ENCODE data around the gene SPAG5. TPM values are rescaled to one million over a fixed set of nuclear protein-coding genes. Genes with fewer than 3 reads are reported as not detected.
A peak's percentile ranks its signal among the peaks of the same experiment; 100 is the strongest.

The SPAG5 gene
- total RNA-seq, 2 donors from 2014 or later, result 4.6 to 17.3 TPM

- Histone ChIP-seq H3K4me3 (no peak overlapping the region), H3K27me3 (replicated peaks; ENCODE audit: insufficient read depth) (no peaks in the 10 kb centered on the region), H3K36me3 (no peaks in the 10 kb centered on the region), H3K9me3 (no peaks in the 10 kb centered on the region), H3K27ac (no peak overlapping the region), H3K4me1 (replicated peaks) (peaks cover 26% of the 10 kb centered on the region)
- no peak for DNase-seq (ENCODE audit: low spot score)
- TF ChIP-seq POLR2AphosphoS5 (IDR thresholded peaks at IDR 0.05), result no peak
- no peak for TF ChIP-seq CTCF (IDR thresholded peaks at IDR 0.05)
- WGBS, result 82% methylated on average over 4 of the region's 4 CpGs
- intact Hi-C loops (cut with DNase I), result no loop called here
Observed at GRCh38 chr17:28530250-28530649, 68.6 kb downstream of the SPAG5 start.

- 96% methylated on average over 3 of the region's 3 CpGs for WGBS
Observed at GRCh38 chr17:28529013-28529400, 69.8 kb downstream of the SPAG5 start.

GRCh38 chr17:28528327-28529012 lies 70.4 kb downstream of the SPAG5 start:
- peaks cover 30% of the 10 kb centered on the region for H3K4me1 ChIP-seq (replicated peaks)
- peak overlapping the region; percentile 70 to 73 for H3K27ac ChIP-seq
- H3K4me3 ChIP-seq, result no peak overlapping the region
- H3K9me3 ChIP-seq, result no peaks in the 10 kb centered on the region
- no peaks in the 10 kb centered on the region for H3K36me3 ChIP-seq
- no peak for DNase-seq (ENCODE audit: low spot score)
- intact Hi-C loops (cut with DNase I), result no loop called here
- no peaks in the 10 kb centered on the region for H3K27me3 ChIP-seq (replicated peaks; ENCODE audit: insufficient read depth)
- 67% methylated on average over 8 of the region's 9 CpGs for WGBS
- TF ChIP-seq POLR2AphosphoS5 (IDR thresholded peaks at IDR 0.05) (no peak), POLR2A (IDR thresholded peaks at IDR 0.05) (no peak), CTCF (IDR thresholded peaks at IDR 0.05) (no peak)

More at GRCh38 chr17:28529013-28529400, 69.8 kb downstream of the SPAG5 start:
- H3K4me1 ChIP-seq (replicated peaks), result peaks cover 30% of the 10 kb centered on the region
- no peaks in the 10 kb centered on the region for H3K36me3 ChIP-seq
- H3K27me3 ChIP-seq (replicated peaks; ENCODE audit: insufficient read depth), result no peaks in the 10 kb centered on the region
- intact Hi-C loops (cut with DNase I), result no loop called here
- DNase-seq (ENCODE audit: low spot score), result no peak
- no peak overlapping the region for H3K27ac ChIP-seq
- TF ChIP-seq CTCF (IDR thresholded peaks at IDR 0.05) (no peak), POLR2AphosphoS5 (IDR thresholded peaks at IDR 0.05) (no peak), POLR2A (IDR thresholded peaks at IDR 0.05) (no peak)
- no peak overlapping the region for H3K4me3 ChIP-seq
- H3K9me3 ChIP-seq, result no peaks in the 10 kb centered on the region

- H3K9me3 ChIP-seq, result no peaks in the 10 kb centered on the region
- 52% methylated on average over 2 of the region's 2 CpGs for WGBS
- H3K36me3 ChIP-seq, result no peaks in the 10 kb centered on the region
- H3K4me1 ChIP-seq (replicated peaks), result peaks cover 30% of the 10 kb centered on the region
- peak; percentile 30 for TF ChIP-seq POLR2A (IDR thresholded peaks at IDR 0.05)
- TF ChIP-seq CTCF (IDR thresholded peaks at IDR 0.05), result no peak
- peak; percentile 95 for TF ChIP-seq POLR2AphosphoS5 (IDR thresholded peaks at IDR 0.05)
- intact Hi-C loops (cut with DNase I), result no loop called here
- no peak overlapping the region for H3K4me3 ChIP-seq
- no peaks in the 10 kb centered on the region for H3K27me3 ChIP-seq (replicated peaks; ENCODE audit: insufficient read depth)
- peak overlapping the region; percentile 70 to 73 for H3K27ac ChIP-seq
- peak; percentile 92 for DNase-seq (ENCODE audit: low spot score)
Observed at GRCh38 chr17:28527859-28528258, 71.0 kb downstream of the SPAG5 start.

Other genes with a start within 250 kb of the SPAG5 start
- gene POLDIP2, start 241.5 kb downstream of the SPAG5 start, total RNA-seq, result 100 to 1,000 TPM in 1 of 2 donors, 10 to 100 TPM in 1; 94.4 to 140 TPM
- gene SEBOX, start 233.8 kb downstream of the SPAG5 start, total RNA-seq, result not detected
- 10 to 100 TPM in 1 of 2 donors, under 1 TPM in 1; 0.14 to 57.8 TPM for gene VTN, start 228.7 kb downstream of the SPAG5 start, total RNA-seq
- gene SARM1, start 227.3 kb downstream of the SPAG5 start, total RNA-seq, result 10 to 100 TPM; 20.6 to 21.4 TPM
- 10 to 100 TPM; 14.9 to 20.1 TPM for gene SLC46A1, start 192.8 kb downstream of the SPAG5 start, total RNA-seq
- under 1 TPM; 0.09 to 0.68 TPM for gene SLC13A2, start 125.4 kb downstream of the SPAG5 start, total RNA-seq
- 1 to 10 TPM in 1 of 2 donors, under 1 TPM in 1; 0.64 to 1.2 TPM for gene FOXN1, start 92.7 kb downstream of the SPAG5 start, total RNA-seq
- gene UNC119, start 46.4 kb downstream of the SPAG5 start, total RNA-seq, result 100 to 1,000 TPM in 1 of 2 donors, 10 to 100 TPM in 1; 51.1 to 154 TPM
- gene PIGS, start 27.5 kb downstream of the SPAG5 start, total RNA-seq, result 100 to 1,000 TPM in 1 of 2 donors, 10 to 100 TPM in 1; 68.7 to 131 TPM
- gene ALDOC, start 22.1 kb downstream of the SPAG5 start, total RNA-seq, result 10 to 100 TPM; 49.5 to 55.0 TPM
- 10 to 100 TPM in 1 of 2 donors, 1 to 10 TPM in 1; 5.0 to 32.1 TPM for gene RSKR, start 15.2 kb upstream of the SPAG5 start, total RNA-seq
- 10 to 100 TPM; 42.2 to 94.2 TPM for gene BLTP2, start 46.1 kb upstream of the SPAG5 start, total RNA-seq
- gene SDF2, start 62.9 kb upstream of the SPAG5 start, total RNA-seq, result 10 to 100 TPM; 53.3 to 80.1 TPM
- gene SUPT6H, start 63.2 kb upstream of the SPAG5 start, total RNA-seq, result 100 to 1,000 TPM in 1 of 2 donors, 10 to 100 TPM in 1; 52.7 to 138 TPM
- 1 to 10 TPM; 1.9 to 9.4 TPM for gene PROCA1, start 112.9 kb upstream of the SPAG5 start, total RNA-seq
- gene RAB34, start 118.8 kb upstream of the SPAG5 start, total RNA-seq, result 100 to 1,000 TPM; 165 to 181 TPM
- 100 to 1,000 TPM; 417 to 657 TPM for gene RPL23A, start 121.0 kb upstream of the SPAG5 start, total RNA-seq
- gene TLCD1, start 127.2 kb upstream of the SPAG5 start, total RNA-seq, result 10 to 100 TPM in 1 of 2 donors, 1 to 10 TPM in 1; 5.3 to 19.6 TPM
- gene NEK8, start 129.8 kb upstream of the SPAG5 start, total RNA-seq, result 10 to 100 TPM in 1 of 2 donors, 1 to 10 TPM in 1; 5.1 to 13.2 TPM
- 10 to 100 TPM; 43.1 to 59.8 TPM for gene TRAF4, start 145.0 kb upstream of the SPAG5 start, total RNA-seq
- 10 to 100 TPM; 14.9 to 48.9 TPM for gene FAM222B, start 243.8 kb upstream of the SPAG5 start, total RNA-seq

Data from prostate gland (tissue), 2 donors.